NCI-H2081 treated with DMSO at 0.1 percent for 48 hours (cell line): ENCODE data around the gene APBA2.
"Not testable (repeated sequence)": the region's sequence is repeated elsewhere in the genome, so short reads cannot be mapped to it uniquely, and the experiment has no call there.

Source experiments
- DNase-seq: peaks from one replicate; lab custom pipeline; 2025; lab: John Stamatoyannopoulos, UW

APBA2 gene

GRCh38 chr15:29037997-29038705, 152.4 kb downstream of the APBA2 start:
- DNase-seq: no peak

GRCh38 chr15:29039466-29040369, 153.9 kb downstream of the APBA2 start:
- DNase-seq: no peak

GRCh38 chr15:29040370-29040751, 154.6 kb downstream of the APBA2 start:
- no peak for DNase-seq

GRCh38 chr15:29043736-29044502, 158.1 kb downstream of the APBA2 start:
- no peak for DNase-seq

- no peak for DNase-seq
Observed at GRCh38 chr15:29044503-29044901, 158.7 kb downstream of the APBA2 start.

- not testable (repeated sequence) for DNase-seq
Observed at GRCh38 chr15:29045161-29045560, 159.4 kb downstream of the APBA2 start.

- DNase-seq: no peak
Observed at GRCh38 chr15:29045717-29046116, 159.9 kb downstream of the APBA2 start.

- no peak for DNase-seq
Observed at GRCh38 chr15:29046281-29046810, 160.6 kb downstream of the APBA2 start.

GRCh38 chr15:29046977-29047376, 161.2 kb downstream of the APBA2 start:
- no peak for DNase-seq

- no peak for DNase-seq
Observed at GRCh38 chr15:29048011-29048410, 162.2 kb downstream of the APBA2 start.

- DNase-seq: no peak
Observed at GRCh38 chr15:29050870-29051269, 165.1 kb downstream of the APBA2 start.

GRCh38 chr15:29051422-29051821, 165.6 kb downstream of the APBA2 start:
- DNase-seq: no peak

GRCh38 chr15:29053006-29053405, 167.2 kb downstream of the APBA2 start:
- no peak for DNase-seq

- DNase-seq: no peak
Observed at GRCh38 chr15:29053661-29054131, 167.9 kb downstream of the APBA2 start.

- no peak for DNase-seq
Observed at GRCh38 chr15:29054171-29055045, 168.6 kb downstream of the APBA2 start.

GRCh38 chr15:29055876-29056275, 170.1 kb downstream of the APBA2 start:
- DNase-seq: no peak

GRCh38 chr15:29056839-29057450, 171.2 kb downstream of the APBA2 start:
- DNase-seq: no peak

GRCh38 chr15:29057856-29058255, 172.1 kb downstream of the APBA2 start:
- DNase-seq: no peak

- DNase-seq: no peak
Observed at GRCh38 chr15:29058903-29059539, 173.2 kb downstream of the APBA2 start.
